ENCODE results near the gene DRC7. TPM values are rescaled to one million over a fixed set of nuclear protein-coding genes. Genes with fewer than 3 reads are reported as not detected.

Gene DRC7
- total and polyA plus RNA-seq, 9 of the 15 experiments (the other 6 are each of a cell fraction or from before 2014, with no cell fraction given) = 0.04 to 0.33 (median 0.12) TPM; not detected in 3

DNA sequence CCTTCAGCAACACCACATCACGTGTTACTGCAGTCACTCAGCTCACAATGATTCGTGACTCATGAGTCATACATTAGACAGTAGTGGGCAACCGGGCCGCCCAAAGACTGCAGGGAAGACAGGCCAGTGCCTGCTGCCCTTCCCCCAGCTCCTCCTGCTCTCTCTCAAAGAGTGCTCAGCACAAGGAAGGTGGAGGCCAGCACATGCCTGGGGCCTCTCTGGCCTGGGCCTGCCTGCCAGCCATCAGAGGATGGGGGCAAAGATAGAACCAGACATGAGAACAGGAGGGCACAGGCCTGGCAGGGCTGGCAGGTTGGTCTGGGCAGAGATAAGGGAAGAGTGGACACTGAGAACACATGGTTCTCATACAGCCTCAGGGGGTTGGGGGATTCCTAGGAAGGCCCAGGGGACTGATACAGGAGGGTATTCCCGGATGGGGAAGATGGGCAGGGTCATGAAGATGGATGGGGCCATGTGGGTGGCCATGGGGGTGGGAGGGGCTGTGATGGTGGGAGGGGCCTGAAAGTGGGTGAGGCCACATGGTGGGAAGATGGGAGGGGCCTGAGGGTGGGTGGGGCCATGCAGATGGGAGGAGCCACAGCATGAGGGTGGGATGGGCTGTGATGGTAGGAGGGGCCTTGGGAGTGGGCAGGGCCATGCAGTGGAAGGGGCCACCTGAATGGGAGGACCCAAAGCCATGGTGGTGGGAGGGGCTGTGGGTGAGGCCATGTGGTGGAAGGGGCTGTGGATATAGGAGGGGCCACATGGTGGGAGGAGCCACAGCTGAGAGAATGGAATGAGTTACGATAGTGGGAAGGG, 69.9 kb downstream of the DRC7 start (continued):
- TF ChIP-seq PBX2 (CRISPR knock-in tag; IDR thresholded peaks at IDR 0.05; ENCODE audit: low read depth) = no peak
- 0 out of 2 replicates have a peak, but pooled peaks have one; percentile 20 for TF ChIP-seq PBX2 (tag; conservative IDR thresholded peaks at IDR 0.05; ENCODE audit: low read depth)
- TF ChIP-seq, protein P1, sequence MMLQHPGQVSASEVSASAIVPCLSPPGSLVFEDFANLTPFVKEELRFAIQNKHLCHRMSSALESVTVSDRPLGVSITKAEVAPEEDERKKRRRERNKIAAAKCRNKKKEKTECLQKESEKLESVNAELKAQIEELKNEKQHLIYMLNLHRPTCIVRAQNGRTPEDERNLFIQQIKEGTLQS (IDR thresholded peaks at IDR 0.05) = peak; percentile 37; the same call in 1 of the 2 replicates
- TF ChIP-seq, protein P1 (CRISPR knock-in tag; conservative IDR thresholded peaks at IDR 0.05) = no peak
- peak; percentile 53; the same call in 1 of the 2 replicates for TF ChIP-seq POLR2G (IDR thresholded peaks at IDR 0.05; ENCODE audit: low read depth, low read length)
- TF ChIP-seq KDM1A (IDR thresholded peaks at IDR 0.05) = no peak
- peak; percentile 28; the same call in 1 of the 2 replicates for TF ChIP-seq CREM (IDR thresholded peaks at IDR 0.05; ENCODE audit: low read depth)
- TF ChIP-seq MBD2 (IDR thresholded peaks at IDR 0.05; ENCODE audit: borderline replicate concordance, low read depth) = 0 out of 2 replicates have a peak, but pooled peaks have one; percentile 25
- TF ChIP-seq GABPB1 (CRISPR knock-in tag; IDR thresholded peaks at IDR 0.05) = 0 out of 2 replicates have a peak, but pooled peaks have one; percentile 41
- TF ChIP-seq ZBTB7A (IDR thresholded peaks at IDR 0.05; ENCODE audit: borderline replicate concordance, control insufficient read depth, low read depth, low read length) = peak; percentile 72; the same call in 1 of the 2 replicates
- TF ChIP-seq SP1 (CRISPR knock-in tag; IDR thresholded peaks at IDR 0.05) = peak; percentile 56; the same call in 1 of the 2 replicates
- TF ChIP-seq CREB1 (IDR thresholded peaks at IDR 0.05) = no peak
- no peak for TF ChIP-seq CREB1 (CRISPR knock-in tag; IDR thresholded peaks at IDR 0.05)
- 0 out of 2 replicates have a peak, but pooled peaks have one; percentile 50 for TF ChIP-seq ZBTB2 (IDR thresholded peaks at IDR 0.05)
- TF ChIP-seq, protein P2, sequence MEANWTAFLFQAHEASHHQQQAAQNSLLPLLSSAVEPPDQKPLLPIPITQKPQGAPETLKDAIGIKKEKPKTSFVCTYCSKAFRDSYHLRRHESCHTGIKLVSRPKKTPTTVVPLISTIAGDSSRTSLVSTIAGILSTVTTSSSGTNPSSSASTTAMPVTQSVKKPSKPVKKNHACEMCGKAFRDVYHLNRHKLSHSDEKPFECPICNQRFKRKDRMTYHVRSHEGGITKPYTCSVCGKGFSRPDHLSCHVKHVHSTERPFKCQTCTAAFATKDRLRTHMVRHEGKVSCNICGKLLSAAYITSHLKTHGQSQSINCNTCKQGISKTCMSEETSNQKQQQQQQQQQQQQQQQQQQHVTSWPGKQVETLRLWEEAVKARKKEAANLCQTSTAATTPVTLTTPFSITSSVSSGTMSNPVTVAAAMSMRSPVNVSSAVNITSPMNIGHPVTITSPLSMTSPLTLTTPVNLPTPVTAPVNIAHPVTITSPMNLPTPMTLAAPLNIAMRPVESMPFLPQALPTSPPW (CRISPR knock-in tag; IDR thresholded peaks at IDR 0.05) = peak; percentile 69
- TF ChIP-seq MEIS2 (IDR thresholded peaks at IDR 0.05; ENCODE audit: partially characterized antibody) = peak; percentile 84
- TF ChIP-seq RFX1 (IDR thresholded peaks at IDR 0.05) = no peak
- peak; percentile 90 for TF ChIP-seq PKNOX1 (IDR thresholded peaks at IDR 0.05)
- peak; percentile 49; the same call in 1 of the 2 replicates for TF ChIP-seq MAX (CRISPR knock-in tag; IDR thresholded peaks at IDR 0.05)
